Caco-2 (cell line): ENCODE results near the gene LUC7L. TPM values are rescaled to one million over a fixed set of nuclear protein-coding genes. Genes with fewer than 3 reads are reported as not detected.
"Not testable (repeated sequence)": the region's sequence is repeated elsewhere in the genome, so short reads cannot be mapped to it uniquely, and the experiment has no call there.

Experiments
- BruUV-seq: library from RNA; stranded (reverse); fragments of 400-500 nt; replicated peaks from 2 replicates; lab custom pipeline; 2021; lab: Mats Ljungman, UMichigan
- CTCF ChIA-PET: fragments of 300-600 bp; sonication (Branson Sonifier 250); formaldehyde crosslinking; loops from one replicate; lab custom pipeline; 2022; ENCODE audit warnings: antibody characterized with exemption; lab: Charles Lee
- POLR2A ChIA-PET: fragments of 300-600 bp; sonication (Branson Sonifier 250); formaldehyde crosslinking; loops from one replicate; lab custom pipeline; 2022; ENCODE audit warnings: antibody characterized with exemption; lab: Charles Lee
- DNase-seq, 2 experiments: peaks; one replicate each; pipeline versions ENCODE4 v3.0.0 to v3.0.0-alpha.2; 2020 to 2022
- H3K27me3 ChIP-seq: replicated peaks from 2 replicates; pipeline ENCODE4 v1.6.0; 2011; ENCODE audit warnings: low read length; ENCODE audit not compliant: control insufficient read depth, insufficient read depth
- H3K36me3 ChIP-seq: 2 replicates; pipeline ENCODE4 v1.5.1; 2011; ENCODE audit warnings: low read length; ENCODE audit not compliant: control insufficient read depth, insufficient read depth
- H3K4me1 ChIP-seq: fragments of 250-450 bp; sonication (Bioruptor Pico); 2 replicates; pipeline ENCODE4 v1.5.1; 2020; ENCODE audit warnings: mild to moderate bottlenecking
- H3K4me3 ChIP-seq: 2 replicates; pipeline ENCODE4 v1.5.1; 2011; ENCODE audit warnings: low read depth, mild to moderate bottlenecking, control low read depth, low read length
- H3K9me3 ChIP-seq: fragments of 250-450 bp; sonication (Bioruptor Pico); 2 replicates; pipeline ENCODE4 v1.5.1; 2020; ENCODE audit warnings: mild to moderate bottlenecking, moderate library complexity
- H3K27ac Mint-ChIP-seq: one replicate; pipeline ENCODE4 v1.8.0; 2022; ENCODE audit warnings: mixed read lengths; ENCODE audit not compliant: unreplicated experiment
- H3K27me3 Mint-ChIP-seq: one replicate; pipeline ENCODE4 v1.8.0; 2022; ENCODE audit warnings: mixed read lengths; ENCODE audit not compliant: insufficient read depth, unreplicated experiment
- H3K36me3 Mint-ChIP-seq: one replicate; pipeline ENCODE4 v1.8.0; 2022; ENCODE audit warnings: mild to moderate bottlenecking, mixed read lengths; ENCODE audit not compliant: insufficient read depth, unreplicated experiment
- H3K4me1 Mint-ChIP-seq: one replicate; pipeline ENCODE4 v1.8.0; 2022; ENCODE audit warnings: low read depth, mixed read lengths; ENCODE audit not compliant: unreplicated experiment
- H3K4me3 Mint-ChIP-seq: one replicate; pipeline ENCODE4 v1.8.0; 2022; ENCODE audit warnings: mild to moderate bottlenecking, moderate library complexity, mixed read lengths; ENCODE audit not compliant: unreplicated experiment
- H3K9me3 Mint-ChIP-seq: one replicate; pipeline ENCODE4 v1.8.0; 2022; ENCODE audit warnings: mixed read lengths; ENCODE audit not compliant: unreplicated experiment
- intact Hi-C: fragments of 100-400 bp; cut with micrococcal nuclease; formaldehyde crosslinking; loops from one replicate; pipeline ENCODE4 v1.10.0; 2022; ENCODE audit not compliant: unreplicated experiment
- total RNA-seq: library from RNA; stranded (reverse); gene quantifications from 2 replicates; pipeline ENCODE4 v1.2.3, GENCODE V29; 2022
- TF ChIP-seq, protein P1 (sequence below), 2 experiments: fragments of 200-600 bp in 1 of 2; IDR thresholded peaks; 1 replicate in 1 of 2; 2 replicates in 1 of 2; pipeline versions ENCODE4 v1.5.1 to v1.8.0; 2011 to 2022; ENCODE audit warnings: antibody characterized with exemption in 1 of 2, control low read depth in 1 of 2, inconsistent platforms in 1 of 2, low read depth in 1 of 2, low read length in 1 of 2, mild to moderate bottlenecking in 1 of 2, moderate library complexity in 1 of 2; ENCODE audit not compliant: insufficient read depth in 1 of 2, severe bottlenecking in 1 of 2, unreplicated experiment in 1 of 2

Gene LUC7L
- total RNA-seq, 1 experiment from 2014 or later, result 80.7 TPM

DNA sequence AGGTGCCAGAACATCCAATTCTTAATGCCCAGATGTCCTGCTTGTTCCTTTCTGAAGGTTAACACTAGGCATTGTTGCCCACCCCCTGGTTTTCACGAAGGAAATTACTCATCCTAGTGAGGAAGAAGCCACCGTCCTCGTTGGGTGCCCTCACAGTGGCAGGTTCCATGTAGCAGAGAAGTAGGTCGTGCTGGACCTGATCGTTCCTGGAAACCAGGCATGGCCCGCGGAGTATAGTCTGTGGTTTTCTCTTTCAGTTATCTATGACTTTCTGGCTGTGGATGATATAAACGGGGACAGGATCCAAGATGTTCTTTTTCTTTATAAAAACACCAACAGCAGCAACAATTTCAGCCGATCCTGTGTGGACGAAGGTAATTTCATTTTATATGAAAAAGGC, 30.0 kb upstream of the LUC7L start:
- peaks cover 21% of the 10 kb centered on the region for H3K36me3 Mint-ChIP-seq
- Histone ChIP-seq H3K27me3 (no peaks in the 10 kb centered on the region), H3K4me3 (no peak overlapping the region), H3K9me3 (no peaks in the 10 kb centered on the region), H3K4me1 (no peaks in the 10 kb centered on the region), H3K36me3 (no peaks in the 10 kb centered on the region; the same call in 1 of the 2 replicates)
- H3K4me3 Mint-ChIP-seq, result no peak overlapping the region
- BruUV-seq, result no TSS peak
- TF ChIP-seq, protein P1, sequence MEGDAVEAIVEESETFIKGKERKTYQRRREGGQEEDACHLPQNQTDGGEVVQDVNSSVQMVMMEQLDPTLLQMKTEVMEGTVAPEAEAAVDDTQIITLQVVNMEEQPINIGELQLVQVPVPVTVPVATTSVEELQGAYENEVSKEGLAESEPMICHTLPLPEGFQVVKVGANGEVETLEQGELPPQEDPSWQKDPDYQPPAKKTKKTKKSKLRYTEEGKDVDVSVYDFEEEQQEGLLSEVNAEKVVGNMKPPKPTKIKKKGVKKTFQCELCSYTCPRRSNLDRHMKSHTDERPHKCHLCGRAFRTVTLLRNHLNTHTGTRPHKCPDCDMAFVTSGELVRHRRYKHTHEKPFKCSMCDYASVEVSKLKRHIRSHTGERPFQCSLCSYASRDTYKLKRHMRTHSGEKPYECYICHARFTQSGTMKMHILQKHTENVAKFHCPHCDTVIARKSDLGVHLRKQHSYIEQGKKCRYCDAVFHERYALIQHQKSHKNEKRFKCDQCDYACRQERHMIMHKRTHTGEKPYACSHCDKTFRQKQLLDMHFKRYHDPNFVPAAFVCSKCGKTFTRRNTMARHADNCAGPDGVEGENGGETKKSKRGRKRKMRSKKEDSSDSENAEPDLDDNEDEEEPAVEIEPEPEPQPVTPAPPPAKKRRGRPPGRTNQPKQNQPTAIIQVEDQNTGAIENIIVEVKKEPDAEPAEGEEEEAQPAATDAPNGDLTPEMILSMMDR (IDR thresholded peaks at IDR 0.05; ENCODE audit: insufficient read depth in 1 of 2, low read depth in 1 of 2, low read length in 1 of 2, severe bottlenecking in 1 of 2, unreplicated experiment in 1 of 2), result no peak
- no peaks in the 10 kb centered on the region for H3K27me3 Mint-ChIP-seq
- H3K27ac Mint-ChIP-seq, result no peak overlapping the region
- H3K9me3 Mint-ChIP-seq, result no peaks in the 10 kb centered on the region
- POLR2A ChIA-PET, result no interaction called here
- H3K4me1 Mint-ChIP-seq, result no peaks in the 10 kb centered on the region
- CTCF ChIA-PET, result no interaction called here
- DNase-seq, result no peak
- intact Hi-C loops, result no loop called here

DNA sequence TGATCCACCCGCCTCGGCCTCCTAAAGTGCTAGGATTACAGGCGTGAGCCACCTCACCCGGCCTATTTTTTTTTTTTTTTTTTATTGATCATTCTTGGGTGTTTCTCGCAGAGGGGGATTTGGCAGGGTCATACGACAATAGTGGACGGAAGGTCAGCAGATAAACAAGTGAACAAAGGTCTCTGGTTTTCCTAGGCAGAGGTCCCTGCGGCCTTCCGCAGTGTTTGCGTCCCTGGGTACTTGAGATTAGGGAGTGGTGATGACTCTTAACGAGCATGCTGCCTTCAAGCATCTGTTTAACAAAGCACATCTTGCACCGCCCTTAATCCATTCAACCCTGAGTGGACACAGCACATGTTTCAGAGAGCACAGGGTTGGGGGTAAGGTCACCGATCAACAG, 28.8 kb upstream of the LUC7L start:
- DNase-seq, H3K27me3 ChIP-seq, H3K4me1 Mint-ChIP-seq, H3K4me3 Mint-ChIP-seq, H3K27ac Mint-ChIP-seq, H3K4me1 ChIP-seq, CTCF ChIA-PET, POLR2A ChIA-PET, H3K27me3 Mint-ChIP-seq, H3K4me3 ChIP-seq, intact Hi-C loops, H3K9me3 Mint-ChIP-seq, H3K36me3 ChIP-seq, BruUV-seq, H3K9me3 ChIP-seq: not testable (repeated sequence)
- H3K36me3 Mint-ChIP-seq, result peaks cover 14% of the 10 kb centered on the region

DNA sequence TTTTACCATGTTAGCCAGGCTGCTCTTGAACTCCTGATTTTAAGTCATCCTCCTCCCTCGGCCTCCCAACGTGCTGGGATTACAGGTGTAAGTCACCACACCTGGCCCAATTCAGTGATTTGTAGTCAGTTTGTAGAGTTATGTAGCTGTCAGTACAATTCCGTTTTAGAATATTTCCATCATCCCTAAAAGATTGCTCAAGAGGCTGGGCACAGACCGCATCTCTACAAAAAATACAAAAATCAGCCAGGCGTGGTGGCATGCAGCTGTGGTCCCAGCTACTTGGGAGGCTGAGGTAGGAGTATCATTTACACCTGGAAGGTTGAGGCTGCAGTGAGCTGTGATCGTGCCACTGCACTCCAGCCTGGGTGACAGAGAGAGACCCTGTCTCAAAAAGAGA, 25.9 kb upstream of the LUC7L start:
- Histone ChIP-seq H3K4me3 (no peak overlapping the region), H3K36me3 (peaks cover 3% of the 10 kb centered on the region), H3K4me1 (peaks cover 10% of the 10 kb centered on the region), H3K27me3 (no peaks in the 10 kb centered on the region), H3K9me3 (no peaks in the 10 kb centered on the region)
- H3K27ac Mint-ChIP-seq, result no peak overlapping the region
- ChIA-PET POLR2A (no interaction called here), CTCF (no interaction called here)
- H3K4me1 Mint-ChIP-seq, result peaks cover 14% of the 10 kb centered on the region
- no peak for DNase-seq
- TF ChIP-seq, protein P1 (IDR thresholded peaks at IDR 0.05; ENCODE audit: insufficient read depth in 1 of 2, low read depth in 1 of 2, low read length in 1 of 2, severe bottlenecking in 1 of 2, unreplicated experiment in 1 of 2), result no peak
- no TSS peak for BruUV-seq
- H3K4me3 Mint-ChIP-seq, result no peak overlapping the region
- no peaks in the 10 kb centered on the region for H3K9me3 Mint-ChIP-seq
- H3K27me3 Mint-ChIP-seq, result no peaks in the 10 kb centered on the region
- intact Hi-C loops, result no loop called here
- peaks cover 19% of the 10 kb centered on the region for H3K36me3 Mint-ChIP-seq

DNA sequence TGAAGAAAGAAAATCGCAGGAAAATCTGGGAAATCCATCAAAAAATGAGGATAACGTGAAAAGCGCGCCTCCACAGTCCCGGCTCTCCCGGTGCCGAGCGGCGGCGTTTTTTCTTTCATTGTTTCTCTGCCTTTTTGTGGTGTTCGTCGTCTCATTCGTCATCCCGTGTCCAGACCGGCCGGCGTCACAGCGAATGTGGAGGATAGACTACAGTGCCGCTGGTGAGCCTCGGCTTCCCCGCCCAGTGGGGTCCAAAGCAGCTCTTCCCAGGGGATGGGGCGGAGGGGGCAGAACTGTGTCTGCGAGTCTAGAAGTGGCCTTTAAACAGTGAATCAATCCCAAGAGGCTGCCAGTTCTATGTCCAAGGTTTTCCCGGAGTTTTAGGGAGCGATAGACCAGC, 25.2 kb upstream of the LUC7L start:
- Histone ChIP-seq H3K4me1 (peaks cover 10% of the 10 kb centered on the region), H3K9me3 (no peaks in the 10 kb centered on the region), H3K4me3 (no peak overlapping the region), H3K36me3 (peaks cover 3% of the 10 kb centered on the region), H3K27me3 (no peaks in the 10 kb centered on the region)
- TF ChIP-seq, protein P1 (IDR thresholded peaks at IDR 0.05; ENCODE audit: insufficient read depth in 1 of 2, low read depth in 1 of 2, low read length in 1 of 2, severe bottlenecking in 1 of 2, unreplicated experiment in 1 of 2), result no peak
- no TSS peak for BruUV-seq
- POLR2A ChIA-PET, result no interaction called here
- Mint-ChIP-seq H3K4me3 (no peak overlapping the region), H3K36me3 (peaks cover 20% of the 10 kb centered on the region), H3K4me1 (peaks cover 14% of the 10 kb centered on the region), H3K27me3 (no peaks in the 10 kb centered on the region), H3K27ac (no peak overlapping the region), H3K9me3 (no peaks in the 10 kb centered on the region)
- DNase-seq, result no peak
- intact Hi-C loops, result no loop called here
- CTCF ChIA-PET, result no interaction called here
